GM12878 (cell line): ENCODE measurements around the gene MN1. TPM values are rescaled to one million over a fixed set of nuclear protein-coding genes. Genes with fewer than 3 reads are reported as not detected.

Experiments
- ATAC-seq: fragments of 200-7000 bp; cut with Tn5 transposase; 3 replicates; pipeline ENCODE4 v1.9.1; 2020; ENCODE audit warnings: mild to moderate bottlenecking, moderate library complexity
- BruUV-seq: library from RNA; stranded (reverse); fragments of 400-500 nt; replicated peaks from 2 replicates; lab custom pipeline; 2021; lab: Mats Ljungman, UMichigan
- CTCF ChIA-PET: fragments of 300-600 bp; sonication (Branson Sonifier 250); formaldehyde crosslinking; extraction: SDS; loops from one replicate; lab custom pipeline; 2021; ENCODE audit warnings: inconsistent platforms; lab: Yijun Ruan, JAX
- POLR2A ChIA-PET: fragments of 350-600 bp; formaldehyde crosslinking; extraction: SDS; loops from one replicate; lab custom pipeline; 2021; ENCODE audit warnings: inconsistent platforms; lab: Charles Lee
- RAD21 ChIA-PET: fragments of 300-600 bp; sonication (Branson Sonifier 250); formaldehyde crosslinking; loops from one replicate; lab custom pipeline; 2023; ENCODE audit warnings: antibody characterized with exemption; ENCODE audit not compliant: unreplicated experiment; lab: Charles Lee
- SMC1A ChIA-PET: fragments of 300-600 bp; sonication (Branson Sonifier 250); formaldehyde crosslinking; loops from one replicate; lab custom pipeline; 2023; ENCODE audit not compliant: unreplicated experiment, uncharacterized antibody; lab: Charles Lee
- DNase-seq: peaks from one replicate; pipeline ENCODE4 v3.0.0-alpha.2; 2011; ENCODE audit warnings: low read depth, low spot score
- FAIRE-seq: peaks from 3 replicates; lab custom pipeline; 2011; peaks lifted over from hg19 to GRCh38; lab: Jason Lieb, UNC
- H2AFZ ChIP-seq: 2 replicates; pipeline ENCODE4 v1.6.0; 2011; ENCODE audit warnings: low read depth, low read length, control low read depth; ENCODE audit not compliant: control insufficient read depth
- H3K27ac ChIP-seq: 2 replicates; pipeline ENCODE4 v1.5.1; 2011; ENCODE audit warnings: control low read depth; ENCODE audit not compliant: control insufficient read depth, insufficient read depth
- H3K27me3 ChIP-seq, 2 experiments: replicated peaks in 1 of 2; 2 replicates each; pipeline versions ENCODE4 v1.6.0 to v1.6.1; 2011; ENCODE audit warnings: low read length in 1 of 2; ENCODE audit not compliant: control insufficient read depth in 2 of 2, insufficient read depth in 2 of 2
- H3K36me3 ChIP-seq, 2 experiments: 2 replicates each; pipeline ENCODE4 v1.5.1; 2011; ENCODE audit warnings: low read length in 1 of 2; ENCODE audit not compliant: control insufficient read depth in 2 of 2, insufficient read depth in 2 of 2
- H3K4me1 ChIP-seq: 2 replicates; pipeline ENCODE4 v1.6.1; 2011; ENCODE audit warnings: mild to moderate bottlenecking, low read length, moderate library complexity, mixed read lengths; ENCODE audit not compliant: control insufficient read depth, insufficient read depth
- H3K4me2 ChIP-seq: 2 replicates; pipeline ENCODE4 v1.6.0; 2011; ENCODE audit warnings: control low read depth; ENCODE audit not compliant: control insufficient read depth, insufficient read depth
- H3K4me3 ChIP-seq: fragments of 200-600 bp; sonication (generic); 2 replicates; pipeline ENCODE4 v1.5.1; 2016
- H3K79me2 ChIP-seq: 2 replicates; pipeline ENCODE4 v1.6.0; 2011; ENCODE audit warnings: low read length; ENCODE audit not compliant: control insufficient read depth, insufficient read depth
- H3K9ac ChIP-seq: 2 replicates; pipeline ENCODE4 v1.8.0; 2011; ENCODE audit warnings: low read length, control low read depth, mixed read lengths; ENCODE audit not compliant: control insufficient read depth, insufficient read depth
- H3K9me3 ChIP-seq: replicated peaks from 3 replicates; pipeline ENCODE4 v1.5.1; 2011; ENCODE audit warnings: mild to moderate bottlenecking, low read length; ENCODE audit not compliant: control insufficient read depth, insufficient read depth
- H4K20me1 ChIP-seq: 2 replicates; pipeline ENCODE4 v1.6.0; 2011; ENCODE audit not compliant: control insufficient read depth, insufficient read depth
- BCL11A ChIP-seq: IDR thresholded peaks from 2 replicates; pipeline ENCODE4 v1.6.1; 2011; ENCODE audit warnings: low read depth, low read length
- PAX8 ChIP-seq: fragments of 450-650 bp; IDR thresholded peaks from 2 replicates; pipeline ENCODE4 v1.6.1; 2017; ENCODE audit warnings: mild to moderate bottlenecking, moderate library complexity
- SUPT20H ChIP-seq: IDR thresholded peaks from 2 replicates; pipeline ENCODE4 v1.6.1; 2011; ENCODE audit warnings: low read depth, mild to moderate bottlenecking, low read length, moderate library complexity, borderline replicate concordance; ENCODE audit not compliant: control insufficient read depth
- WGBS: methylation state at CpG from one replicate; pipeline ENCODE4 v1.1.6; 2016; ENCODE audit warnings: low lambda C conversion rate; ENCODE audit not compliant: insufficient replicate concordance, insufficient coverage; ENCODE audit errors: missing lambda C conversion rate; 5-methylcytosine and 5-hydroxymethylcytosine counted together
- in situ Hi-C: fragments of 300-500 bp; cut with MboI; formaldehyde crosslinking; loops from 9 replicates; pipeline ENCODE4 v1.14.3; 2018; ENCODE audit warnings: mixed read lengths
- intact Hi-C: fragments of 100-400 bp; cut with micrococcal nuclease; formaldehyde crosslinking; loops from one replicate; pipeline ENCODE4 v1.14.2; 2022; ENCODE audit not compliant: unreplicated experiment
- polyA plus RNA-seq, 11 experiments: library from polyadenylated mRNA; depleted of rRNA in 4 of 11; unstranded in 6 of 11; stranded (reverse) in 5 of 11; fragments of >200 nt; fragmentation: Nextera tagmentation in 4 of 11; fragmentation: Illumina TruSeq in 1 of 11; extraction: Ambion mirVana in 4 of 11; extraction: Trizol in 1 of 11; gene quantifications; 1 replicate in 1 of 11; 2 replicates in 10 of 11; pipeline versions ENCODE4 v1.2.1 to v1.2.3, GENCODE V29; 2011 to 2016; ENCODE audit warnings: inconsistent platforms in 2 of 11, missing spikeins in 2 of 11, low read depth in 1 of 11
- total RNA-seq, 4 experiments: library from RNA; depleted of rRNA in 3 of 4; stranded (reverse); fragments of >200 nt in 3 of 4; fragmentation: Illumina TruSeq in 1 of 4; extraction: Trizol in 1 of 4; gene quantifications; 2 replicates each; pipeline versions ENCODE4 v1.2.1 to v1.2.3, GENCODE V29; 2013 to 2021
- TF ChIP-seq, protein P1 (sequence below): fragments of 450-650 bp; IDR thresholded peaks from 2 replicates; pipeline ENCODE4 v1.6.1; 2017; ENCODE audit warnings: mild to moderate bottlenecking, moderate library complexity

MN1 gene
- total and polyA plus RNA-seq, 10 of the 15 experiments (the other 5 are each of a cell fraction or from before 2014, with no cell fraction given), result under 0.01 to 0.24 (median 0.03) TPM; not detected in 3

DNA sequence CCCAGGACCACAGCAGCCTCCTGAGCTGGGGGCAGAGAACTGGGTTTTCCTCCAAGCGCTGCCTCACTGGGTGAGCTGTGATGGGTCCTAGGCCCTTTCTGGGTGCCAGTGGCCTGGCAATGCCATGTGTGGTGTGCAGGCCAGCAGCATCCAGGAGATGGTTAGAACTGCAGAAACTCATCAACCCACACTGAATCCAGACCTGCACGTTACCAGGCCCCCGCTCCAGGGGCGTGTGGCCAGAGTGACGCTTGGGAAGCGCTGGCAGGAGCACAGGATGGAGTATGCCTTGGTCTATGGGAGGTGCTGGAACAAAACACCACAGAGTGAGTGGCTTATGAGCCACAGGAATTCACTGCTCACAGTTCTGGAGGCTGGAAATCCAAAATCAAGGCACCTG, 97.0 kb downstream of the MN1 start:
- DNase-seq (no peak), ATAC-seq (no peak), FAIRE-seq (no peak)
- no peaks in the 10 kb centered on the region for H3K79me2 ChIP-seq
- no peak overlapping the region for H3K27ac ChIP-seq
- no TSS peak for BruUV-seq
- intact Hi-C loops, result no loop called here
- H3K9ac ChIP-seq, result no peak overlapping the region
- H3K27me3 ChIP-seq, result no peaks in the 10 kb centered on the region
- no peak overlapping the region for H3K4me2 ChIP-seq
- H3K4me1 ChIP-seq, result no peaks in the 10 kb centered on the region
- H2AFZ ChIP-seq, result no peak overlapping the region
- in situ Hi-C loops, result no loop called here
- POLR2A ChIA-PET, result no interaction called here
- WGBS, result 69% methylated on average over 6 of the region's 6 CpGs
- CTCF ChIA-PET, result no interaction called here
- TF ChIP-seq SUPT20H (no peak), PAX8 (no peak), BCL11A (no peak)
- TF ChIP-seq, protein P1, sequence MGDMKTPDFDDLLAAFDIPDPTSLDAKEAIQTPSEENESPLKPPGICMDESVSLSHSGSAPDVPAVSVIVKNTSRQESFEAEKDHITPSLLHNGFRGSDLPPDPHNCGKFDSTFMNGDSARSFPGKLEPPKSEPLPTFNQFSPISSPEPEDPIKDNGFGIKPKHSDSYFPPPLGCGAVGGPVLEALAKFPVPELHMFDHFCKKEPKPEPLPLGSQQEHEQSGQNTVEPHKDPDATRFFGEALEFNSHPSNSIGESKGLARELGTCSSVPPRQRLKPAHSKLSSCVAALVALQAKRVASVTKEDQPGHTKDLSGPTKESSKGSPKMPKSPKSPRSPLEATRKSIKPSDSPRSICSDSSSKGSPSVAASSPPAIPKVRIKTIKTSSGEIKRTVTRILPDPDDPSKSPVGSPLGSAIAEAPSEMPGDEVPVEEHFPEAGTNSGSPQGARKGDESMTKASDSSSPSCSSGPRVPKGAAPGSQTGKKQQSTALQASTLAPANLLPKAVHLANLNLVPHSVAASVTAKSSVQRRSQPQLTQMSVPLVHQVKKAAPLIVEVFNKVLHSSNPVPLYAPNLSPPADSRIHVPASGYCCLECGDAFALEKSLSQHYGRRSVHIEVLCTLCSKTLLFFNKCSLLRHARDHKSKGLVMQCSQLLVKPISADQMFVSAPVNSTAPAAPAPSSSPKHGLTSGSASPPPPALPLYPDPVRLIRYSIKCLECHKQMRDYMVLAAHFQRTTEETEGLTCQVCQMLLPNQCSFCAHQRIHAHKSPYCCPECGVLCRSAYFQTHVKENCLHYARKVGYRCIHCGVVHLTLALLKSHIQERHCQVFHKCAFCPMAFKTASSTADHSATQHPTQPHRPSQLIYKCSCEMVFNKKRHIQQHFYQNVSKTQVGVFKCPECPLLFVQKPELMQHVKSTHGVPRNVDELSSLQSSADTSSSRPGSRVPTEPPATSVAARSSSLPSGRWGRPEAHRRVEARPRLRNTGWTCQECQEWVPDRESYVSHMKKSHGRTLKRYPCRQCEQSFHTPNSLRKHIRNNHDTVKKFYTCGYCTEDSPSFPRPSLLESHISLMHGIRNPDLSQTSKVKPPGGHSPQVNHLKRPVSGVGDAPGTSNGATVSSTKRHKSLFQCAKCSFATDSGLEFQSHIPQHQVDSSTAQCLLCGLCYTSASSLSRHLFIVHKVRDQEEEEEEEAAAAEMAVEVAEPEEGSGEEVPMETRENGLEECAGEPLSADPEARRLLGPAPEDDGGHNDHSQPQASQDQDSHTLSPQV, result no peak
- H4K20me1 ChIP-seq, result no peaks in the 10 kb centered on the region
- H3K36me3 ChIP-seq, result no peaks in the 10 kb centered on the region
- no peak overlapping the region for H3K4me3 ChIP-seq
- H3K9me3 ChIP-seq, result no peaks in the 10 kb centered on the region; the same call in 2 of the 3 replicates
- SMC1A ChIA-PET, result no interaction called here
- RAD21 ChIA-PET, result no interaction called here
